ENCODE data around the gene CEP170B. TPM values are rescaled to one million over a fixed set of nuclear protein-coding genes. Genes with fewer than 3 reads are reported as not detected.

CEP170B gene
- total and polyA plus RNA-seq, 2 of the 13 experiments (the other 11 are each of a cell fraction or from before 2014, with no cell fraction given) = 4.3 to 8.8 TPM

DNA sequence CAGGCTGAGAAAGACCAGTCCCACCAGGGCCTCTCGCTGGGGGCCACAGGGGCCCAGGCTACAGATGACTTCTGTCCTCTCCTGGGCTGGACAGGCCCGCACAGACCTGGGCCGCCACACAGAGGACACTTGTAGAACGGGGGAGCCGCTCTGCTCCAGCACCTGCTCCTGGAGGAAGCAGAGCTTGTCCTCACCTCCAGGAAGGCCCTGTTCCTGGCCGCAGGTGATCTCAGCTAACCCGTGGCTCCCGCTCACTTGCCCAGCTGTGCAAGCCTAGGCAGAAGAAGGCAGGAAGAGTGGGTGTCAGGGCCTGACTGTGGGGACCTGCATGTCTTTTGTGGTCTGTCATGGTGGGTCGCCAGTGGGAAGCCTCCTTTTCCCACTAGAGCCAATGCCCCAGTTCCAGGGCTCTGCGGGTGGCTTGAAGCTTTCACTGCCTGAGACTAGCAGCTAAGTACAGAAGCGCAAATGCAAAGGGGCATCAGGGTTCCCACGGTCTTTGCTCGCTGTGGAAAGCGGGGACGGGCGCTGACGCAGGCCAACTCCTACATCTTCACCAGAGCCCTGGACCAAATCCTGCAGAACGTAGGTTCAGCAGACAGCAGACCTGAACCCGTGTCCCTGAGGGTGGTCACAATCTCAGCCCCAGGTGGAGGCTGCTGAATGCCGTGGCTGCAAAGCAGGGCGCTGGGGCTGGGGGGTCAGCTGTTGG lies 8.8 kb upstream of the CEP170B start (continued):
- TF ChIP-seq MAZ (IDR thresholded peaks at IDR 0.05; ENCODE audit: borderline replicate concordance, low read depth, low read length) (no peak), MAZ (CRISPR knock-in tag; IDR thresholded peaks at IDR 0.05; ENCODE audit: low read depth) (no peak), KAT2B (IDR thresholded peaks at IDR 0.05; ENCODE audit: borderline replicate concordance, low read depth, low read length) (no peak), ISX (CRISPR knock-in tag; conservative IDR thresholded peaks at IDR 0.05) (no peak), ZNF407 (CRISPR knock-in tag; IDR thresholded peaks at IDR 0.05; ENCODE audit: not compliant biosample characterization) (no peak), CC2D1A (CRISPR knock-in tag; IDR thresholded peaks at IDR 0.05) (no peak), ZFP36 (IDR thresholded peaks at IDR 0.05; ENCODE audit: borderline replicate concordance, low read depth, low read length, partially characterized antibody) (no peak), ZFX (CRISPR knock-in tag; IDR thresholded peaks at IDR 0.05; ENCODE audit: low read depth) (peak; percentile 23; the same call in 1 of the 2 replicates), ZKSCAN1 (IDR thresholded peaks at IDR 0.05; ENCODE audit: low read length) (no peak), POLR2A (IDR thresholded peaks at IDR 0.05; ENCODE audit: insufficient read depth in 1 of 2, low read depth in 2 of 2, low read length in 2 of 2) (peak in 1 of 2 experiments; percentile 31; a peak in 1 of 4 replicates), TP53 (CRISPR knock-in tag; conservative IDR thresholded peaks at IDR 0.05) (no peak), RBFOX2 (IDR thresholded peaks at IDR 0.05; ENCODE audit: low read depth, low read length) (no peak)
- TF ChIP-seq, protein P1, sequence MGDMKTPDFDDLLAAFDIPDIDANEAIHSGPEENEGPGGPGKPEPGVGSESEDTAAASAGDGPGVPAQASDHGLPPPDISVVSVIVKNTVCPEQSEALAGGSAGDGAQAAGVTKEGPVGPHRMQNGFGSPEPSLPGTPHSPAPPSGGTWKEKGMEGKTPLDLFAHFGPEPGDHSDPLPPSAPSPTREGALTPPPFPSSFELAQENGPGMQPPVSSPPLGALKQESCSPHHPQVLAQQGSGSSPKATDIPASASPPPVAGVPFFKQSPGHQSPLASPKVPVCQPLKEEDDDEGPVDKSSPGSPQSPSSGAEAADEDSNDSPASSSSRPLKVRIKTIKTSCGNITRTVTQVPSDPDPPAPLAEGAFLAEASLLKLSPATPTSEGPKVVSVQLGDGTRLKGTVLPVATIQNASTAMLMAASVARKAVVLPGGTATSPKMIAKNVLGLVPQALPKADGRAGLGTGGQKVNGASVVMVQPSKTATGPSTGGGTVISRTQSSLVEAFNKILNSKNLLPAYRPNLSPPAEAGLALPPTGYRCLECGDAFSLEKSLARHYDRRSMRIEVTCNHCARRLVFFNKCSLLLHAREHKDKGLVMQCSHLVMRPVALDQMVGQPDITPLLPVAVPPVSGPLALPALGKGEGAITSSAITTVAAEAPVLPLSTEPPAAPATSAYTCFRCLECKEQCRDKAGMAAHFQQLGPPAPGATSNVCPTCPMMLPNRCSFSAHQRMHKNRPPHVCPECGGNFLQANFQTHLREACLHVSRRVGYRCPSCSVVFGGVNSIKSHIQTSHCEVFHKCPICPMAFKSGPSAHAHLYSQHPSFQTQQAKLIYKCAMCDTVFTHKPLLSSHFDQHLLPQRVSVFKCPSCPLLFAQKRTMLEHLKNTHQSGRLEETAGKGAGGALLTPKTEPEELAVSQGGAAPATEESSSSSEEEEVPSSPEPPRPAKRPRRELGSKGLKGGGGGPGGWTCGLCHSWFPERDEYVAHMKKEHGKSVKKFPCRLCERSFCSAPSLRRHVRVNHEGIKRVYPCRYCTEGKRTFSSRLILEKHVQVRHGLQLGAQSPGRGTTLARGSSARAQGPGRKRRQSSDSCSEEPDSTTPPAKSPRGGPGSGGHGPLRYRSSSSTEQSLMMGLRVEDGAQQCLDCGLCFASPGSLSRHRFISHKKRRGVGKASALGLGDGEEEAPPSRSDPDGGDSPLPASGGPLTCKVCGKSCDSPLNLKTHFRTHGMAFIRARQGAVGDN (CRISPR knock-in tag; IDR thresholded peaks at IDR 0.05) = peak; percentile 11; the same call in 1 of the 2 replicates
- TF ChIP-seq, protein P2, sequence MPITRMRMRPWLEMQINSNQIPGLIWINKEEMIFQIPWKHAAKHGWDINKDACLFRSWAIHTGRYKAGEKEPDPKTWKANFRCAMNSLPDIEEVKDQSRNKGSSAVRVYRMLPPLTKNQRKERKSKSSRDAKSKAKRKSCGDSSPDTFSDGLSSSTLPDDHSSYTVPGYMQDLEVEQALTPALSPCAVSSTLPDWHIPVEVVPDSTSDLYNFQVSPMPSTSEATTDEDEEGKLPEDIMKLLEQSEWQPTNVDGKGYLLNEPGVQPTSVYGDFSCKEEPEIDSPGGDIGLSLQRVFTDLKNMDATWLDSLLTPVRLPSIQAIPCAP (CRISPR knock-in tag; IDR thresholded peaks at IDR 0.05; ENCODE audit: low read depth) = no peak
- TF ChIP-seq, protein P3, sequence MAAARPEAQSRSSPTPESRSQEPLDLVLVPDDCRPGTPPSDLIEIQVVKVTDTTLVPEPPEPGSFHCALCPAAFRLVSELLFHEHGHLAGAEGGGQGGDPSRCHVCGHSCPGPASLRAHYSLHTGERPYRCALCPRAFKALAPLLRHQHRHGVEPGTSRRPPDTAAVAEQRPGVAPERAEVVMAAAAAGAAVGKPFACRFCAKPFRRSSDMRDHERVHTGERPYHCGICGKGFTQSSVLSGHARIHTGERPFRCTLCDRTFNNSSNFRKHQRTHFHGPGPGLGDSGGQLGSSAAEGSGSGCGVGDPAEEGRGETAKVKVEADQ (CRISPR knock-in tag; IDR thresholded peaks at IDR 0.05; ENCODE audit: borderline replicate concordance) = no peak
